PC-9 (cell line): ENCODE results near the gene KBTBD8. TPM values are rescaled to one million over a fixed set of nuclear protein-coding genes. Genes with fewer than 3 reads are reported as not detected.

Experiments used
- Bru-seq: library from RNA; stranded (reverse); fragments of 400-500 nt; gene quantifications from one replicate; lab custom pipeline; 2021; lab: Mats Ljungman, UMichigan
- BruChase-seq, 2 experiments: library from RNA; stranded (reverse); fragments of 400-500 nt; gene quantifications; one replicate each; lab custom pipeline; 2021; lab: Mats Ljungman, UMichigan
- BruUV-seq: library from RNA; stranded (reverse); fragments of 400-500 nt; replicated peaks from 2 replicates; lab custom pipeline; 2021; lab: Mats Ljungman, UMichigan
- CTCF ChIA-PET: fragments of 300-600 bp; sonication (Branson Sonifier 250); formaldehyde crosslinking; loops from one replicate; lab custom pipeline; 2022; ENCODE audit warnings: antibody characterized with exemption; lab: Charles Lee
- POLR2A ChIA-PET: fragments of 300-600 bp; sonication (Branson Sonifier 250); formaldehyde crosslinking; loops from one replicate; lab custom pipeline; 2022; ENCODE audit warnings: antibody characterized with exemption; ENCODE audit not compliant: unreplicated experiment; lab: Charles Lee
- DNase-seq, 2 experiments: peaks; one replicate each; pipeline versions ENCODE4 v3.0.0 to v3.0.0-alpha.2; 2015 to 2022; ENCODE audit warnings: mixed read lengths in 1 of 2
- H2AFZ ChIP-seq: fragments of 200-600 bp; sonication (generic); 2 replicates; pipeline ENCODE4 v1.8.1; 2017; ENCODE audit warnings: antibody characterized with exemption
- H3F3A ChIP-seq: fragments of 200-600 bp; sonication (generic); 2 replicates; pipeline ENCODE4 v1.8.1; 2017; ENCODE audit warnings: antibody characterized with exemption, mild to moderate bottlenecking, low read depth; ENCODE audit not compliant: insufficient read depth
- H3K27ac ChIP-seq: fragments of 200-600 bp; sonication (generic); 2 replicates; pipeline ENCODE4 v1.6.1; 2016; ENCODE audit warnings: mixed run types
- H3K27me3 ChIP-seq: fragments of 200-600 bp; sonication (generic); 2 replicates; pipeline ENCODE4 v1.6.1; 2016; ENCODE audit warnings: low read depth, mixed run types; ENCODE audit not compliant: insufficient read depth
- H3K36me3 ChIP-seq: fragments of 200-600 bp; sonication (generic); 2 replicates; pipeline ENCODE4 v1.6.1; 2016; ENCODE audit warnings: low read depth, mixed run types
- H3K4me1 ChIP-seq: fragments of 200-600 bp; sonication (generic); replicated peaks from 2 replicates; pipeline ENCODE4 v1.6.1; 2016; ENCODE audit warnings: mixed run types; ENCODE audit not compliant: insufficient read depth
- H3K4me2 ChIP-seq: fragments of 200-600 bp; sonication (generic); 2 replicates; pipeline ENCODE4 v1.6.1; 2017; ENCODE audit warnings: mixed run types
- H3K4me3 ChIP-seq: fragments of 200-600 bp; sonication (generic); 2 replicates; pipeline ENCODE4 v1.6.1; 2016; ENCODE audit warnings: mixed run types
- H3K79me2 ChIP-seq: fragments of 200-600 bp; sonication (generic); 2 replicates; pipeline ENCODE4 v1.6.1; 2017; ENCODE audit warnings: low read depth, mixed run types
- H3K9me2 ChIP-seq: fragments of 200-600 bp; sonication (generic); 2 replicates; pipeline ENCODE4 v1.8.1; 2017; ENCODE audit warnings: mild to moderate bottlenecking; ENCODE audit not compliant: insufficient read depth
- H3K9me3 ChIP-seq: fragments of 200-600 bp; sonication (generic); 2 replicates; pipeline ENCODE4 v1.8.1; 2016; ENCODE audit warnings: low read depth; ENCODE audit not compliant: insufficient read depth
- H4K20me1 ChIP-seq: fragments of 200-600 bp; sonication (generic); 2 replicates; pipeline ENCODE4 v1.8.1; 2017; ENCODE audit not compliant: insufficient read depth
- EZH2 ChIP-seq: fragments of 200-600 bp; sonication (generic); IDR thresholded peaks from 2 replicates; pipeline ENCODE4 v1.8.0; 2017; ENCODE audit warnings: antibody characterized with exemption, low read depth
- intact Hi-C: fragments of 100-400 bp; cut with micrococcal nuclease; formaldehyde crosslinking; loops from one replicate; pipeline ENCODE4 v1.10.0; 2022; ENCODE audit not compliant: unreplicated experiment
- long read RNA-seq: library from polyadenylated mRNA; stranded (forward); transcript quantifications from one replicate; pipeline ENCODE4 v2.0.0, GENCODE V29; 2022
- total RNA-seq: library from RNA; stranded (reverse); gene quantifications from 2 replicates; pipeline ENCODE4 v1.2.3, GENCODE V29; 2021
- TF ChIP-seq, protein P1 (sequence below): fragments of 200-600 bp; sonication (generic); conservative IDR thresholded peaks from 2 replicates; pipeline ENCODE4 v1.6.1; 2017; ENCODE audit warnings: mixed run types, antibody characterized with exemption, mild to moderate bottlenecking, moderate library complexity

Gene KBTBD8, protein sequence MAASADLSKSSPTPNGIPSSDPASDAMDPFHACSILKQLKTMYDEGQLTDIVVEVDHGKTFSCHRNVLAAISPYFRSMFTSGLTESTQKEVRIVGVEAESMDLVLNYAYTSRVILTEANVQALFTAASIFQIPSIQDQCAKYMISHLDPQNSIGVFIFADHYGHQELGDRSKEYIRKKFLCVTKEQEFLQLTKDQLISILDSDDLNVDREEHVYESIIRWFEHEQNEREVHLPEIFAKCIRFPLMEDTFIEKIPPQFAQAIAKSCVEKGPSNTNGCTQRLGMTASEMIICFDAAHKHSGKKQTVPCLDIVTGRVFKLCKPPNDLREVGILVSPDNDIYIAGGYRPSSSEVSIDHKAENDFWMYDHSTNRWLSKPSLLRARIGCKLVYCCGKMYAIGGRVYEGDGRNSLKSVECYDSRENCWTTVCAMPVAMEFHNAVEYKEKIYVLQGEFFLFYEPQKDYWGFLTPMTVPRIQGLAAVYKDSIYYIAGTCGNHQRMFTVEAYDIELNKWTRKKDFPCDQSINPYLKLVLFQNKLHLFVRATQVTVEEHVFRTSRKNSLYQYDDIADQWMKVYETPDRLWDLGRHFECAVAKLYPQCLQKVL
- not detected in 2 replicates for total RNA-seq
- Bru-seq, nascent RNA: percentile 6 among the genes with signal in this experiment
- not detected for BruChase-seq, experiment 1, labeled RNA remaining after a 2-hour chase
- BruChase-seq, experiment 2, labeled RNA remaining after a 6-hour chase: not detected
- long read RNA-seq: 0 reads

DNA sequence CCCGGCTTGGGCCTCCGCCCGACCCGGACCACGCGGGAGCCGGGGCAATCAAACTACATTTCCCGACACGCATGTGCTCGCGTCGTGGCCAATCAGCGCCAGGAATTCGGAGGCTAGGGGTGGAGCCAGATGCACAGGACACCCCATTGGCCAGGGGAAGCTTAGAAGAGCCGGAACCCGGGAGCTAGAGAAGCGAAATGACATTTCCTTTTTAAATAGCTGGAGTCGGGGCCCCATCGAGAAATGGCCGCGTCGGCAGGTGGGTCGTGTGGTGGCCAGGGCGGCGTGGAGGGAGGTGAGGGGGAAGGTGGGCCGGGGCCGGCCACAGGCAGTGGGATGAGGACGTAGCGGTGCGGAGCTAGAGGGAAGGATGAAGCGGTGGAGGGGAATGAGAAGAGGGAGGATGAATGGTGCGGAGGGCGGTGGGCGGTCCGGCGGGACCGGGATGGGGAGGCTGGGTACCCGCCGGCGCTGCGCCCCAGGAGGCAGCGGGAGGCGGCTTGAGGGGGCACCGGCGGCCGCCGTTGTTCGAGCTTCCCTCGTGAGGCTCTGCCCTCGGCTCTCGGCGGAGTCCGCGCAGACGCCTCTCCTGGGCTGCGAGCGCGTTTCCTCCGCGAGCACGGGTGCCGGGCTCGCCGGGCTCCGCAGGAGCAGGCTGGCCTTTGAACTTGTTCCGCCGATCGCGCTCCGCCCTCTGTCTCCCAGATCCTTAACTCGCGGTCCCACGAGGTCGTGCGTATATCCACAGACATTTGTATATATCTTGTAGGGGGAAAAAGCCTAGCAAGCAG, at the start of gene KBTBD8:
Gene KBTBD8, plus strand, starts transcription at position 195 of the 791 bp plus-strand sequence. Its CDS starts 49 bp downstream, at position 244.
- peak within 1 kb of the TSS; percentile 88 for H3K4me2 ChIP-seq
- ChIA-PET POLR2A (no interaction called here), CTCF (no interaction called here)
- no peaks in the 10 kb centered on the region for H3K79me2 ChIP-seq
- H3K4me3 ChIP-seq: peak within 1 kb of the TSS; percentile 68
- DNase-seq: peak in 1 of 2 experiments; percentile 91
- H3K36me3 ChIP-seq: no peaks in the 10 kb centered on the region
- no peaks in the 10 kb centered on the region for H3F3A ChIP-seq
- H3K4me1 ChIP-seq: no peaks in the 10 kb centered on the region
- BruUV-seq: no TSS peak
- no peaks in the 10 kb centered on the region for H4K20me1 ChIP-seq
- H3K9me3 ChIP-seq: no peaks in the 10 kb centered on the region
- no peaks in the 10 kb centered on the region for H3K27me3 ChIP-seq
- H3K27ac ChIP-seq: no peak within 1 kb of the TSS
- H2AFZ ChIP-seq: peak within 1 kb of the TSS; percentile 88
- TF ChIP-seq, protein P1, sequence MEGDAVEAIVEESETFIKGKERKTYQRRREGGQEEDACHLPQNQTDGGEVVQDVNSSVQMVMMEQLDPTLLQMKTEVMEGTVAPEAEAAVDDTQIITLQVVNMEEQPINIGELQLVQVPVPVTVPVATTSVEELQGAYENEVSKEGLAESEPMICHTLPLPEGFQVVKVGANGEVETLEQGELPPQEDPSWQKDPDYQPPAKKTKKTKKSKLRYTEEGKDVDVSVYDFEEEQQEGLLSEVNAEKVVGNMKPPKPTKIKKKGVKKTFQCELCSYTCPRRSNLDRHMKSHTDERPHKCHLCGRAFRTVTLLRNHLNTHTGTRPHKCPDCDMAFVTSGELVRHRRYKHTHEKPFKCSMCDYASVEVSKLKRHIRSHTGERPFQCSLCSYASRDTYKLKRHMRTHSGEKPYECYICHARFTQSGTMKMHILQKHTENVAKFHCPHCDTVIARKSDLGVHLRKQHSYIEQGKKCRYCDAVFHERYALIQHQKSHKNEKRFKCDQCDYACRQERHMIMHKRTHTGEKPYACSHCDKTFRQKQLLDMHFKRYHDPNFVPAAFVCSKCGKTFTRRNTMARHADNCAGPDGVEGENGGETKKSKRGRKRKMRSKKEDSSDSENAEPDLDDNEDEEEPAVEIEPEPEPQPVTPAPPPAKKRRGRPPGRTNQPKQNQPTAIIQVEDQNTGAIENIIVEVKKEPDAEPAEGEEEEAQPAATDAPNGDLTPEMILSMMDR: no peak
- TF ChIP-seq EZH2: no peak
- intact Hi-C loops: no loop called here
- H3K9me2 ChIP-seq: no peaks in the 10 kb centered on the region

DNA sequence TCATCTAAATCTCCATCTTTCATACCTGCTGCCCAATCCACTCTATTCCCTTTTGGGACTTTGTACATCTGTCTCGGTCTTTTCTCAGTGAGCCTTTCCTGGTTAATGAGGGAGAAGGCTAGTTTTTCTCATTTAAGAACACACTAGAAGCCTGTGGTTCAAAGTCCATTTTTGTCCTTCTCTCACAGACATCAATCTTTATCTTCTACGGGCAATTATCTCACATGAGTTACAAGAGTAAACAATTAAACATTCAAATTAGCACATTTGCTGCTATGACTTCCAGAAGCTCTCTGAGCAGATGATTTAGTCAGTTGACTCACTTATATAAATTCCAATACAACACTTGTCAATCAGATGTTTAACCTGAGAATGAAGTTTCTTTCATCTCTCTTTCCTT, 49.3 kb upstream of the KBTBD8 start:
- H3K9me2 ChIP-seq: no peaks in the 10 kb centered on the region
- H3K4me3 ChIP-seq: no peak overlapping the region
- H3K4me2 ChIP-seq: no peak overlapping the region
- no peaks in the 10 kb centered on the region for H3K36me3 ChIP-seq
- no peaks in the 10 kb centered on the region for H3K9me3 ChIP-seq
- no peaks in the 10 kb centered on the region for H3K79me2 ChIP-seq
- CTCF ChIA-PET: no interaction called here
- TF ChIP-seq, protein P1: no peak
- no peak for TF ChIP-seq EZH2
- intact Hi-C loops: no loop called here
- H2AFZ ChIP-seq: no peak overlapping the region
- no peak for DNase-seq
- POLR2A ChIA-PET: no interaction called here
- H3K4me1 ChIP-seq: no peaks in the 10 kb centered on the region
- H3F3A ChIP-seq: no peaks in the 10 kb centered on the region
- no peak overlapping the region for H3K27ac ChIP-seq
- no TSS peak for BruUV-seq
- no peaks in the 10 kb centered on the region for H4K20me1 ChIP-seq
- peaks cover 13% of the 10 kb centered on the region for H3K27me3 ChIP-seq

DNA sequence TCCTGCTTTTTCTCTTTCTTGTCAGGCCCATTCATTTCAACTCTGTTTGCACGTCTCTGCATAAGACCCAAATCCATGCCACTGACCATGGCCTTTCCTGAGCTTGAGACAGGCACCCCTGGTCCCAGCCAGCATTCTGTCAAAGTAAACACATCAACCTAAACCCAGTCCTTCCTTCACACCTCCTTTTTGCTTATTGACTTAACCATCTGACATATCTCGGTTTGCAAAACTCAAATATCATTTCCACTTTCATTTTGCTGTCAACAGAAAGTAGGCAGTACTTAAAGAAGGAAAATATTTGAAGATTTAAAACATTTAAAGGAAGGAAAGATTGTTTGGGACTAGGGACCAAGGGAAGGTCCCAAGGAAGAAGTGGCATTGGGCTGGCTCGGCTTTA, 48.2 kb upstream of the KBTBD8 start:
- BruUV-seq: no TSS peak
- H3K27ac ChIP-seq: no peak overlapping the region
- H4K20me1 ChIP-seq: no peaks in the 10 kb centered on the region
- no peak overlapping the region for H3K4me3 ChIP-seq
- H3F3A ChIP-seq: no peaks in the 10 kb centered on the region
- H3K27me3 ChIP-seq: peaks cover 20% of the 10 kb centered on the region
- ChIA-PET CTCF (interaction anchor here (0.6 kb wide), 1 partner anchor 1650 kb away, joined by 4 read pairs; no protein-coding TSS in a partner anchor), POLR2A (interaction anchor here (0.6 kb wide), 1 partner anchor 978 kb away, joined by 5 read pairs; no protein-coding TSS in a partner anchor)
- no peak overlapping the region for H3K4me2 ChIP-seq
- H3K36me3 ChIP-seq: no peaks in the 10 kb centered on the region
- intact Hi-C loops: no loop called here
- DNase-seq: no peak
- H3K9me2 ChIP-seq: no peaks in the 10 kb centered on the region
- TF ChIP-seq, protein P1: no peak
- TF ChIP-seq EZH2: no peak
- no peaks in the 10 kb centered on the region for H3K4me1 ChIP-seq
- H3K9me3 ChIP-seq: no peaks in the 10 kb centered on the region
- no peaks in the 10 kb centered on the region for H3K79me2 ChIP-seq
- H2AFZ ChIP-seq: no peak overlapping the region
